Tibial nerve (tissue), 4 donors: ENCODE results near the gene KDM8. TPM values are rescaled to one million over a fixed set of nuclear protein-coding genes. Genes with fewer than 3 reads are reported as not detected.
A peak's percentile ranks its signal among the peaks of the same experiment; 100 is the strongest.

ENCODE experiments used
- DNase-seq, 2 donors: peaks; one replicate each; pipeline ENCODE4 v3.0.0-alpha.2; 2019; ENCODE audit warnings: low spot score in 2 of 2
- H3K27ac ChIP-seq, 4 donors: fragments of 200-600 bp; sonication (generic) in 3 of 4; one replicate each; pipeline ENCODE4 v1.5.1; 2017 to 2019; ENCODE audit warnings: mild to moderate bottlenecking in 1 of 4
- H3K27me3 ChIP-seq, 2 donors: fragments of 200-600 bp; sonication (generic) in 1 of 2; one replicate each; pipeline versions ENCODE4 v1.5.1 to v1.6.0; 2017 to 2019
- H3K36me3 ChIP-seq, 3 donors: fragments of 200-600 bp; sonication (generic); one replicate each; pipeline ENCODE4 v1.5.1; 2018 to 2019
- H3K4me1 ChIP-seq, 4 donors: fragments of 200-600 bp; sonication (generic) in 3 of 4; one replicate each; pipeline ENCODE4 v1.5.1; 2017 to 2019
- H3K4me3 ChIP-seq, 4 donors: fragments of 200-600 bp; sonication (generic) in 3 of 4; one replicate each; pipeline ENCODE4 v1.5.1; 2017 to 2019; ENCODE audit warnings: mild to moderate bottlenecking in 1 of 4, moderate library complexity in 1 of 4
- H3K9me3 ChIP-seq, 4 donors: fragments of 200-600 bp; sonication (generic) in 3 of 4; one replicate each; pipeline ENCODE4 v1.5.1; 2017 to 2019
- EP300 ChIP-seq, 2 donors: sonication (generic); formaldehyde crosslinking; IDR thresholded peaks; one replicate each; pipeline ENCODE4 v1.6.1; 2017; ENCODE audit warnings: antibody characterized with exemption in 2 of 2, mild to moderate bottlenecking in 1 of 2
- POLR2A ChIP-seq, 2 donors: fragments of 450-650 bp; IDR thresholded peaks; one replicate each; pipeline ENCODE4 v1.6.1; 2017; ENCODE audit warnings: antibody characterized with exemption in 2 of 2, mild to moderate bottlenecking in 2 of 2, moderate library complexity in 2 of 2
- WGBS, 2 donors: methylation state at CpG; one replicate each; pipeline ENCODE4 v1.1.5; 2018; 5-methylcytosine and 5-hydroxymethylcytosine counted together
- total RNA-seq, 4 donors: library from RNA; depleted of rRNA; stranded (reverse); fragments of >200 nt; gene quantifications; one replicate each; pipeline ENCODE4 v1.1.0, GENCODE V29; 2016
- TF ChIP-seq, protein P1 (sequence below), 5 experiments: fragments of 200-600 bp in 3 of 5; fragments of 450-650 bp in 2 of 5; sonication (generic) in 3 of 5; IDR thresholded peaks; one replicate each; pipeline ENCODE4 v1.5.1; 2016 to 2019; ENCODE audit warnings: antibody characterized with exemption in 5 of 5, mild to moderate bottlenecking in 3 of 5, moderate library complexity in 2 of 5

The KDM8 gene
- total RNA-seq, 4 donors from 2014 or later, result 2.3 to 7.6 (median 4.8) TPM

DNA sequence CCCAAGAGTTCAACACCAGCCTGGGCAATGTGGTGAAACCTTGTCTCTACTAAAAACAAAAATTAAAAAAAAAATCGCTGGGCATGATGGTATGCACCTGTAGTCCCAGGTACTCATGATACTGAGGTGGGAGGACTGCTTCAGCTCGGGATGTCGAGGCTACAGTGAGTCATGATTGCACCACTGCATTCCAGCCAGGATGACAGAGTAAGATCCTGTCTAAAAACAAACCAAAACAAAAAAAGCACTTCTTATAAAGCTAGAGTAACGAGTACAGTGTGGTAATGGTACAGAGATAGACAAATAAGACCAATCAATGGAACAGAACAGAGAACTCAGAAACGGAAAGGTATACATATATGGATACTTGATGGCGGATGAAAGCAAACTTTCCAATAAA lies 60.8 kb downstream of the KDM8 start:
- Histone ChIP-seq H3K36me3 (peaks cover 0 to 4% (median 0%) of the 10 kb centered on the region in 3 donors), H3K9me3 (no peaks in the 10 kb centered on the region), H3K27me3 (no peaks in the 10 kb centered on the region), H3K4me3 (no peak overlapping the region), H3K27ac (no peak overlapping the region), H3K4me1 (peaks cover 0 to 13% (median 1%) of the 10 kb centered on the region in 4 donors)
- TF ChIP-seq EP300 (IDR thresholded peaks at IDR 0.05) (no peak), POLR2A (IDR thresholded peaks at IDR 0.05) (no peak)
- TF ChIP-seq, protein P1, sequence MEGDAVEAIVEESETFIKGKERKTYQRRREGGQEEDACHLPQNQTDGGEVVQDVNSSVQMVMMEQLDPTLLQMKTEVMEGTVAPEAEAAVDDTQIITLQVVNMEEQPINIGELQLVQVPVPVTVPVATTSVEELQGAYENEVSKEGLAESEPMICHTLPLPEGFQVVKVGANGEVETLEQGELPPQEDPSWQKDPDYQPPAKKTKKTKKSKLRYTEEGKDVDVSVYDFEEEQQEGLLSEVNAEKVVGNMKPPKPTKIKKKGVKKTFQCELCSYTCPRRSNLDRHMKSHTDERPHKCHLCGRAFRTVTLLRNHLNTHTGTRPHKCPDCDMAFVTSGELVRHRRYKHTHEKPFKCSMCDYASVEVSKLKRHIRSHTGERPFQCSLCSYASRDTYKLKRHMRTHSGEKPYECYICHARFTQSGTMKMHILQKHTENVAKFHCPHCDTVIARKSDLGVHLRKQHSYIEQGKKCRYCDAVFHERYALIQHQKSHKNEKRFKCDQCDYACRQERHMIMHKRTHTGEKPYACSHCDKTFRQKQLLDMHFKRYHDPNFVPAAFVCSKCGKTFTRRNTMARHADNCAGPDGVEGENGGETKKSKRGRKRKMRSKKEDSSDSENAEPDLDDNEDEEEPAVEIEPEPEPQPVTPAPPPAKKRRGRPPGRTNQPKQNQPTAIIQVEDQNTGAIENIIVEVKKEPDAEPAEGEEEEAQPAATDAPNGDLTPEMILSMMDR (IDR thresholded peaks at IDR 0.05), result no peak
- no peak for DNase-seq
- 86 to 91% methylated on average over 6 of the region's 6 CpGs for WGBS, 2 donors

DNA sequence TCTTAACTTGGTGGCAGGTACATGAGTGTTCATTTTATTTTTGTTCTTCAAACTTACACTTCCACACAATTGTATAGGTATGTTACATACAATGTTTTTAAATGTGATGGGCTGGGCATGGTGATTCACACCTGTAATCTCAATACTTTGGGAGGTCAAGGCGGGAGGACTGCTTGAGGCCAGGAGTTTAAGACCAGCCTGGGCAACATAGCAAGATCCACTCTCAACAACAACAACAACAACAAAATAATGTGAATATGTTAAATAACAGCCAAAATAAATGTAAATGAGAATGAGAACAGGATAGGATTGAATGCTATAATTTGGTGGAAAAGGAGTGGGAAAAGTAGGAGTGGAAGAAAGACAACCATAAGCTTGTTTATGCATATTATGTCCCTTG lies 62.7 kb downstream of the KDM8 start:
- no peak for DNase-seq
- no peak overlapping the region for H3K27ac ChIP-seq
- H3K27me3 ChIP-seq, result no peaks in the 10 kb centered on the region
- peaks cover 0 to 16% (median 2%) of the 10 kb centered on the region in 4 donors for H3K4me1 ChIP-seq
- H3K36me3 ChIP-seq, result peaks cover 0 to 4% (median 0%) of the 10 kb centered on the region in 3 donors
- WGBS, 2 donors, result 89 to 98% methylated on average over 1 of the region's 1 CpG
- H3K4me3 ChIP-seq, result no peak overlapping the region
- H3K9me3 ChIP-seq, result no peaks in the 10 kb centered on the region
- TF ChIP-seq, protein P1 (IDR thresholded peaks at IDR 0.05), result no peak
- TF ChIP-seq EP300 (IDR thresholded peaks at IDR 0.05) (no peak), POLR2A (IDR thresholded peaks at IDR 0.05) (no peak)

DNA sequence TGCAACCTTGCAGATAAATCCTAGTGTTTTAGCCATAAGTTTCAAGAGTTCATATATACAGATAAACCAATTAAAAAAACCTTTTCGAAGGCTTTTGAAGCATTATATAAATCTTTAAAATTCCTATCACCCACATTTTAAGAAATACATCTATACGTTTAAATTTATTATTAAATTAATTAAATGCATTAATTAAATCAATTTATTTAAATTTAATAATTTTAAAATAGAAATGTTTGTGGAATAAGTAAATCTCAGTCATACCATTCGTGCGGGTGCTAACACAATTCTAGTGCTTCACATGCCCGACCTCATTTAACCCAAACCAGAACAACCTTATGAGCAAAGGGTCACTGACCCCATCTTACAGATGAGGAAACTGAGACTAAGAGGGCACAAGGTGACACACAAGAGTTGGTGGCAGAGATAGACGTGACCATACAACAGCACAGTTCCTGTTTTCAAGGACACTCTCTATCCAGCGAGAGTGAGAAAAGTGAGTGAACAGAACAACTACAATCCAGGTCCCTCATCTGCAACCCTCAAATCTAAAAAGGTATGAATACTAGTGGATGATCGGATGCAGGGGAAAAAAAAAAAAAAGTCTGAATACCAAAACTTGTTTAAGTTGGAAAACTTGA lies 63.8 kb downstream of the KDM8 start:
- Histone ChIP-seq H3K36me3 (peaks cover 0 to 4% (median 0%) of the 10 kb centered on the region in 3 donors), H3K4me1 (peaks cover 0 to 16% (median 2%) of the 10 kb centered on the region in 4 donors), H3K27ac (no peak overlapping the region), H3K27me3 (no peaks in the 10 kb centered on the region), H3K4me3 (no peak overlapping the region), H3K9me3 (no peaks in the 10 kb centered on the region)
- TF ChIP-seq, protein P1 (IDR thresholded peaks at IDR 0.05), result no peak
- 88% methylated on average over 8 of the region's 8 CpGs for WGBS, 2 donors
- no peak for DNase-seq

DNA sequence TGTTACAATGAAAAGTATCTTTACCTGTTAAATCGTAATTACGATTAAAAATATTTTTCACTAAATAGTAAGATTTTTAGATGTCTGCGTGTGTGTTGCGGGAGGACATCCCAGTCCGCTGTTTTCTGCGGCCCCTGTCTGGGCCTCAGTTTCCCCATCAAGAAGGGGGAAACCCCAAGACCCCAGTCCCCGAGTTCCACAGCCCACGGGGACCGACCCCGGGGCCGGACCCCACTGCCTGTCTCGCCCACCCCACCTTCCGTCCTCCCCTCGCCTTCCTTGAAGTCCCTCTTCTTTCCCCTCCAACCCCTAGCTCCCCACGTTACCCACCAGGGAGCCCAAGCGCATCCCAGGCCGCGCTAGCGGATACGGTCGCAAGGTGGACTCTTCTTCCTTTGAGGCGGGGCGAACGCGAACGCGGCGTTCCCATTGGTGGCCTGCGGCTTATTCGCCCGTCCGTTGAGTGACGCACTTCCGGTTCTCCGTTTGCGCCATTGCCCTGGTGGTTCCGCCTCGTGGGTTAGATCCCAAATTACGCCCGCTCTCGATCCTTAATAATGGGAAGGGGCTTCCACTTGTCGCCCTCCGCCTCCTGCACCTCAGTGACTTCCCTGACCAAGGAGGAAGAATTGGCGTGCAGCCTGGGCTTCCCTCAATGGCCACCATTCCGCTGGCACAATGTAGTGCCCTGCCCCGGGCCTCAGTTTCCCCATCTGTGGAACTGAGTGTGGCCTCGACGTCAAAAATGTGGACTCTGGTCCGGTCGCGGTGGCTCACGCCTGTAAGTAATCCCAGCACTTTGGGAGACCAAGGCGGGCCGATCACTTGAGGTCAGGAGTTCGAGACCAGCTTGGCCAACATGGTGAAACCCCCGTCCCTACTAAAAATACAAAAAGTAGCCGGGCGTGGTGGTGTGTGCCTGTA lies 65.3 kb downstream of the KDM8 start, which contains the start of gene NSMCE1:
TSS of gene NSMCE1 (minus strand) at position 397 of the 924 bp plus-strand sequence. CDS start 11,202 bp downstream, outside the sequence.
- H3K9me3 ChIP-seq, result no peaks in the 10 kb centered on the region
- peak within 1 kb of the TSS; percentile 38 to 90 (median 81) for H3K27ac ChIP-seq
- H3K4me3 ChIP-seq, result peak within 1 kb of the TSS; percentile 70 to 87 (median 73)
- peak; percentile 97 to 98 for DNase-seq
- H3K27me3 ChIP-seq, result no peaks in the 10 kb centered on the region
- TF ChIP-seq, protein P1 (IDR thresholded peaks at IDR 0.05), result peak in 3 of 5 experiments; percentile 13 to 50 (median 33)
- TF ChIP-seq EP300 (IDR thresholded peaks at IDR 0.05), result peak; percentile 61 to 92
- TF ChIP-seq POLR2A (IDR thresholded peaks at IDR 0.05), result peak; percentile 57 to 79
- WGBS, 2 donors, result 8 to 12% methylated on average over 56 to 57 of the region's 58 CpGs
- peaks cover 0 to 4% (median 0%) of the 10 kb centered on the region in 3 donors for H3K36me3 ChIP-seq
- H3K4me1 ChIP-seq, result peaks cover 0 to 16% (median 2%) of the 10 kb centered on the region in 4 donors
